Left lung (tissue), 10 donors: ENCODE measurements around the gene WSCD2. TPM values are rescaled to one million over a fixed set of nuclear protein-coding genes. Genes with fewer than 3 reads are reported as not detected.

Source experiments
- ATAC-seq: fragments of 200-7000 bp; cut with Tn5 transposase; one replicate; pipeline ENCODE4 v1.9.1; 2020; ENCODE audit warnings: moderate library complexity
- DNase-seq, 4 donors: peaks; one replicate each; pipeline ENCODE4 v3.0.0-alpha.2; 2013 to 2020
- H3K27ac ChIP-seq, 2 donors: fragments of 200-600 bp; sonication (generic) in 1 of 2; one replicate each; pipeline versions ENCODE4 v1.5.0 to v1.8.0; 2020 to 2021
- H3K27me3 ChIP-seq, 2 donors: fragments of 200-600 bp; sonication (generic) in 1 of 2; one replicate each; pipeline versions ENCODE4 v1.5.0 to v1.8.0; 2020 to 2021
- H3K36me3 ChIP-seq, 2 donors: fragments of 200-600 bp; sonication (generic) in 1 of 2; one replicate each; pipeline versions ENCODE4 v1.5.0 to v1.8.0; 2020 to 2021
- H3K4me1 ChIP-seq, 2 donors: fragments of 200-600 bp; one replicate each; pipeline ENCODE4 v1.8.0; 2021
- H3K4me3 ChIP-seq, 2 donors: fragments of 200-600 bp; sonication (generic) in 1 of 2; one replicate each; pipeline versions ENCODE4 v1.5.0 to v1.8.0; 2020 to 2021; ENCODE audit warnings: mild to moderate bottlenecking in 1 of 2
- H3K9me3 ChIP-seq, 2 donors: fragments of 200-600 bp; sonication (generic) in 1 of 2; one replicate each; pipeline versions ENCODE4 v1.5.0 to v1.8.0; 2020 to 2021
- CTCF ChIP-seq, 2 donors: fragments of 200-600 bp; sonication (generic) in 1 of 2; IDR thresholded peaks; one replicate each; pipeline versions ENCODE4 v1.5.0 to v1.8.0; 2021; ENCODE audit warnings: antibody characterized with exemption in 2 of 2
- intact Hi-C, 2 donors: fragments of 100-400 bp; cut with DNase I; formaldehyde crosslinking; loops; one replicate each; pipeline versions ENCODE4 v1.11.2 to v1.14.2; 2022
- polyA plus RNA-seq, 6 donors: library from polyadenylated mRNA; unstranded; fragments of 120-200 nt; gene quantifications; one replicate each; pipeline ENCODE4 v1.2.1, GENCODE V29; 2013; ENCODE audit not compliant: insufficient read length in 6 of 6
- total RNA-seq, 2 donors: library from RNA; stranded (reverse); fragmentation: NEBNext Ultra II Directional; extraction: Animal tissue kit (Norgen Biotek cat#: 25700); gene quantifications; one replicate each; pipeline ENCODE4 v1.2.1, GENCODE V29; 2021
- donor health status: DM: no; HTN: yes; CAD: no.
- donor health status: DM: no; HTN: no; CAD: no.

WSCD2 gene
- total and polyA plus RNA-seq, 8 donors = 0.29 to 1.3 (median 0.47) TPM

GRCh38 chr12:108267450-108267849 lies 138.4 kb downstream of the WSCD2 start:
- H3K9me3 ChIP-seq = no peaks in the 10 kb centered on the region
- H3K4me3 ChIP-seq = no peak overlapping the region
- no peaks in the 10 kb centered on the region for H3K27me3 ChIP-seq
- TF ChIP-seq CTCF (IDR thresholded peaks at IDR 0.05) = no peak
- ATAC-seq (no peak), DNase-seq (no peak)
- no peaks in the 10 kb centered on the region for H3K36me3 ChIP-seq
- H3K27ac ChIP-seq = no peak overlapping the region
- intact Hi-C loops = no loop called here
- no peaks in the 10 kb centered on the region for H3K4me1 ChIP-seq

- Histone ChIP-seq H3K9me3 (no peaks in the 10 kb centered on the region), H3K36me3 (no peaks in the 10 kb centered on the region), H3K4me3 (no peak overlapping the region), H3K27ac (no peak overlapping the region), H3K4me1 (no peaks in the 10 kb centered on the region), H3K27me3 (no peaks in the 10 kb centered on the region)
- intact Hi-C loops = no loop called here
- no peak for TF ChIP-seq CTCF (IDR thresholded peaks at IDR 0.05)
- ATAC-seq = no peak
- DNase-seq = no peak
Measured at GRCh38 chr12:108268397-108268796, 139.3 kb downstream of the WSCD2 start.

GRCh38 chr12:108269224-108269623 lies 140.1 kb downstream of the WSCD2 start:
- no peak for ATAC-seq
- no peak for DNase-seq
- intact Hi-C loops = no loop called here
- H3K27me3 ChIP-seq = no peaks in the 10 kb centered on the region
- H3K27ac ChIP-seq = no peak overlapping the region
- no peaks in the 10 kb centered on the region for H3K4me1 ChIP-seq
- no peaks in the 10 kb centered on the region for H3K9me3 ChIP-seq
- H3K36me3 ChIP-seq = no peaks in the 10 kb centered on the region
- no peak for TF ChIP-seq CTCF (IDR thresholded peaks at IDR 0.05)
- no peak overlapping the region for H3K4me3 ChIP-seq

GRCh38 chr12:108270035-108270848 lies 141.2 kb downstream of the WSCD2 start:
- no peaks in the 10 kb centered on the region for H3K9me3 ChIP-seq
- no peaks in the 10 kb centered on the region for H3K36me3 ChIP-seq
- no peaks in the 10 kb centered on the region for H3K4me1 ChIP-seq
- no peak overlapping the region for H3K27ac ChIP-seq
- no peaks in the 10 kb centered on the region for H3K27me3 ChIP-seq
- no peak overlapping the region for H3K4me3 ChIP-seq
- ATAC-seq (no peak), DNase-seq (no peak)
- TF ChIP-seq CTCF (IDR thresholded peaks at IDR 0.05) = no peak
- intact Hi-C loops = no loop called here

GRCh38 chr12:108270849-108271143 lies 141.7 kb downstream of the WSCD2 start:
- Histone ChIP-seq H3K27me3 (no peaks in the 10 kb centered on the region), H3K4me1 (no peaks in the 10 kb centered on the region), H3K36me3 (no peaks in the 10 kb centered on the region), H3K27ac (no peak overlapping the region), H3K9me3 (no peaks in the 10 kb centered on the region), H3K4me3 (no peak overlapping the region)
- intact Hi-C loops = no loop called here
- ATAC-seq (no peak), DNase-seq (no peak)
- TF ChIP-seq CTCF (IDR thresholded peaks at IDR 0.05) = no peak
